ENCODE data around the gene HS3ST6.

GRCh38 chr16:1944612-1945199 is 26.5 kb upstream of the HS3ST6 start:
- no peak for TF ChIP-seq CTCF (IDR thresholded peaks at IDR 0.05)
- no peak for TF ChIP-seq POLR2A (IDR thresholded peaks at IDR 0.05)
